Tibial nerve (tissue), 4 donors: ENCODE measurements around the gene SMIM14. TPM values are rescaled to one million over a fixed set of nuclear protein-coding genes. Genes with fewer than 3 reads are reported as not detected.

Source experiments
- DNase-seq, 2 donors: peaks; one replicate each; pipeline ENCODE4 v3.0.0-alpha.2; 2019; ENCODE audit warnings: low spot score in 2 of 2
- H3K27ac ChIP-seq, 4 donors: fragments of 200-600 bp; sonication (generic) in 3 of 4; one replicate each; pipeline ENCODE4 v1.5.1; 2017 to 2019; ENCODE audit warnings: mild to moderate bottlenecking in 1 of 4
- H3K27me3 ChIP-seq, 2 donors: fragments of 200-600 bp; sonication (generic) in 1 of 2; one replicate each; pipeline versions ENCODE4 v1.5.1 to v1.6.0; 2017 to 2019
- H3K36me3 ChIP-seq, 3 donors: fragments of 200-600 bp; sonication (generic); one replicate each; pipeline ENCODE4 v1.5.1; 2018 to 2019
- H3K4me1 ChIP-seq, 4 donors: fragments of 200-600 bp; sonication (generic) in 3 of 4; one replicate each; pipeline ENCODE4 v1.5.1; 2017 to 2019
- H3K4me3 ChIP-seq, 4 donors: fragments of 200-600 bp; sonication (generic) in 3 of 4; one replicate each; pipeline ENCODE4 v1.5.1; 2017 to 2019; ENCODE audit warnings: mild to moderate bottlenecking in 1 of 4, moderate library complexity in 1 of 4
- H3K9me3 ChIP-seq, 4 donors: fragments of 200-600 bp; sonication (generic) in 3 of 4; one replicate each; pipeline ENCODE4 v1.5.1; 2017 to 2019
- CTCF ChIP-seq, 5 experiments: fragments of 200-600 bp in 3 of 5; fragments of 450-650 bp in 2 of 5; sonication (generic) in 3 of 5; IDR thresholded peaks; one replicate each; pipeline ENCODE4 v1.5.1; 2016 to 2019; ENCODE audit warnings: antibody characterized with exemption in 5 of 5, mild to moderate bottlenecking in 3 of 5, moderate library complexity in 2 of 5
- EP300 ChIP-seq, 2 donors: sonication (generic); formaldehyde crosslinking; IDR thresholded peaks; one replicate each; pipeline ENCODE4 v1.6.1; 2017; ENCODE audit warnings: antibody characterized with exemption in 2 of 2, mild to moderate bottlenecking in 1 of 2
- POLR2A ChIP-seq, 2 donors: fragments of 450-650 bp; IDR thresholded peaks; one replicate each; pipeline ENCODE4 v1.6.1; 2017; ENCODE audit warnings: antibody characterized with exemption in 2 of 2, mild to moderate bottlenecking in 2 of 2, moderate library complexity in 2 of 2
- WGBS, 2 donors: methylation state at CpG; one replicate each; pipeline ENCODE4 v1.1.5; 2018; 5-methylcytosine and 5-hydroxymethylcytosine counted together
- total RNA-seq, 4 donors: library from RNA; depleted of rRNA; stranded (reverse); fragments of >200 nt; gene quantifications; one replicate each; pipeline ENCODE4 v1.1.0, GENCODE V29; 2016

Gene SMIM14
- total RNA-seq, 4 donors from 2014 or later, result 26.7 to 42.6 (median 36.2) TPM

- Histone ChIP-seq H3K27ac (no peak overlapping the region), H3K4me3 (no peak overlapping the region), H3K4me1 (peaks cover 0 to 7% (median 0%) of the 10 kb centered on the region in 4 donors), H3K27me3 (no peaks in the 10 kb centered on the region), H3K36me3 (peaks cover 0 to 35% (median 0%) of the 10 kb centered on the region in 3 donors), H3K9me3 (no peaks in the 10 kb centered on the region)
- WGBS, 2 donors, result 81 to 92% methylated on average over 4 of the region's 4 CpGs
- no peak for DNase-seq
- TF ChIP-seq CTCF (IDR thresholded peaks at IDR 0.05) (no peak), POLR2A (IDR thresholded peaks at IDR 0.05) (no peak), EP300 (IDR thresholded peaks at IDR 0.05) (no peak)
Observed at GRCh38 chr4:39569209-39569608, 69.5 kb downstream of the SMIM14 start.

- Histone ChIP-seq H3K4me1 (peaks cover 0 to 7% (median 0%) of the 10 kb centered on the region in 4 donors), H3K4me3 (no peak overlapping the region), H3K9me3 (no peaks in the 10 kb centered on the region), H3K27me3 (no peaks in the 10 kb centered on the region), H3K36me3 (peaks cover 0 to 36% (median 0%) of the 10 kb centered on the region in 3 donors), H3K27ac (no peak overlapping the region)
- no peak for DNase-seq
- WGBS, 2 donors, result 65 to 76% methylated on average over 3 of the region's 3 CpGs
- TF ChIP-seq POLR2A (IDR thresholded peaks at IDR 0.05) (no peak), CTCF (IDR thresholded peaks at IDR 0.05) (no peak), EP300 (IDR thresholded peaks at IDR 0.05) (no peak)
Observed at GRCh38 chr4:39568805-39569204, 69.9 kb downstream of the SMIM14 start.

- Histone ChIP-seq H3K27me3 (no peaks in the 10 kb centered on the region), H3K36me3 (peaks cover 0 to 39% (median 0%) of the 10 kb centered on the region in 3 donors), H3K9me3 (no peaks in the 10 kb centered on the region), H3K4me1 (peaks cover 0 to 7% (median 0%) of the 10 kb centered on the region in 4 donors), H3K4me3 (no peak overlapping the region), H3K27ac (no peak overlapping the region)
- no peak for TF ChIP-seq EP300 (IDR thresholded peaks at IDR 0.05)
- TF ChIP-seq CTCF (IDR thresholded peaks at IDR 0.05), result no peak
- TF ChIP-seq POLR2A (IDR thresholded peaks at IDR 0.05), result no peak
- no peak for DNase-seq
- WGBS, 2 donors, result 96% methylated on average over 6 of the region's 6 CpGs
Observed at GRCh38 chr4:39565878-39566600, 72.6 kb downstream of the SMIM14 start.

GRCh38 chr4:39563346-39563847, 75.3 kb downstream of the SMIM14 start:
- no peak for DNase-seq
- Histone ChIP-seq H3K9me3 (no peaks in the 10 kb centered on the region), H3K27ac (no peak overlapping the region), H3K27me3 (no peaks in the 10 kb centered on the region), H3K4me1 (no peaks in the 10 kb centered on the region), H3K4me3 (no peak overlapping the region), H3K36me3 (peaks cover 0 to 40% (median 0%) of the 10 kb centered on the region in 3 donors)
- 88 to 93% methylated on average over 6 of the region's 6 CpGs for WGBS, 2 donors
- TF ChIP-seq POLR2A (IDR thresholded peaks at IDR 0.05), result no peak
- no peak for TF ChIP-seq EP300 (IDR thresholded peaks at IDR 0.05)
- no peak for TF ChIP-seq CTCF (IDR thresholded peaks at IDR 0.05)

- Histone ChIP-seq H3K4me1 (no peaks in the 10 kb centered on the region), H3K27me3 (no peaks in the 10 kb centered on the region), H3K27ac (no peak overlapping the region), H3K4me3 (no peak overlapping the region), H3K9me3 (no peaks in the 10 kb centered on the region), H3K36me3 (peaks cover 0 to 46% (median 0%) of the 10 kb centered on the region in 3 donors)
- 89 to 96% methylated on average over 5 of the region's 5 CpGs for WGBS, 2 donors
- DNase-seq, result no peak
- TF ChIP-seq POLR2A (IDR thresholded peaks at IDR 0.05) (no peak), EP300 (IDR thresholded peaks at IDR 0.05) (no peak), CTCF (IDR thresholded peaks at IDR 0.05) (no peak)
Observed at GRCh38 chr4:39562792-39563191, 75.9 kb downstream of the SMIM14 start.
